Stimulated activated CD4-positive, alpha-beta T cell treated with anti-CD3 and anti-CD28 coated beads, Interleukin-1b, Interleukin-23, amount 100 ng/mL, for 1 hour (primary cell): ENCODE data around the gene KRT37.
"Not testable (repeated sequence)": the region's sequence is repeated elsewhere in the genome, so short reads cannot be mapped to it uniquely, and the experiment has no call there.

Experiments
- DNase-seq, 2 donors: peaks; one replicate each; pipeline ENCODE4 v3.0.0-alpha.2; 2020; ENCODE audit warnings: low read depth in 2 of 2

Gene KRT37

GRCh38 chr17:41434415-41434814 lies 10.0 kb upstream of the KRT37 start:
- no peak for DNase-seq

GRCh38 chr17:41434005-41434404 lies 9.6 kb upstream of the KRT37 start:
- DNase-seq = no peak

- no peak for DNase-seq
Measured at GRCh38 chr17:41433586-41433985, 9.2 kb upstream of the KRT37 start.

DNA sequence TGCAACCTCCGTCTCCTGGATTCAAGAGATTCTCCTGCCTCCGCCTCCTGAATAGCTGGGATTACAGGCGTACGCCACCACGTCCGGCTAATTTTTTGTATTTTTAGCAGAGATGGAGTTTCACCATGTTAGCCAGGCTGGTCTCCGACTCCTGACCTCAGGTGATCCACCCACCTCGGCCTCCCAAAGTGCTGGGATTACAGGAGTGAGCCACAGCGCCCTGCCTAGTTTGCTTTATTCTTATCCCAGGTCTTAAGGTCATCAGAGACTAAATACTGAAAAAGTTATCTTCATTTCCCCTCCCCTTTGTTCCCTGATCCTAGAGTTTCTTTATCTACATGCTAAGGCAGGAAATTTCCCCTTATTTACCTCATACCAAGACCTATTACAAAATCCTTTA lies 6.0 kb upstream of the KRT37 start:
- DNase-seq = not testable (repeated sequence)

- DNase-seq = no peak
Measured at GRCh38 chr17:41429667-41430066, 5.3 kb upstream of the KRT37 start.

- no peak for DNase-seq
Measured at GRCh38 chr17:41428591-41429291, 4.4 kb upstream of the KRT37 start.

DNA sequence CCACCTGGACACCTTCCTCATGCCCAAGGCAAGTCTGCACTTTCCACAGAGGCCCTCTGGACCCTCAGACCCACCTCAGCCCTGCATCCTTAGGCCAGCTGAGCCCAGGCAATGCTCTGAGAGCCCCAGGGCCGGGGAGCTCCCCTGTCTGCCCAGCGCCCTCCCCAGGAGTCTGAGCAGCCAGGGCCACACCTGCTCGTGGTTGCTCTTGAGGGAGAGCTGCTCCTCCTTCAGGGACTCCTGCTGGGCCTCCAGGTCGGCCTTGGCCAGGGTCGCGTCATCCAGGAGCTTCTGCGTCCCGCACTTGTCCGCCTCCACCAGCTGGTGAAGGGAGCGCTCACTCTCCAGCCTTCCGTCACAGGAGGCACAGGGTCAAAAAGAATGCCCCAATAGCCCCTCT lies 1.8 kb downstream of the KRT37 start:
- DNase-seq = not testable (repeated sequence)

DNA sequence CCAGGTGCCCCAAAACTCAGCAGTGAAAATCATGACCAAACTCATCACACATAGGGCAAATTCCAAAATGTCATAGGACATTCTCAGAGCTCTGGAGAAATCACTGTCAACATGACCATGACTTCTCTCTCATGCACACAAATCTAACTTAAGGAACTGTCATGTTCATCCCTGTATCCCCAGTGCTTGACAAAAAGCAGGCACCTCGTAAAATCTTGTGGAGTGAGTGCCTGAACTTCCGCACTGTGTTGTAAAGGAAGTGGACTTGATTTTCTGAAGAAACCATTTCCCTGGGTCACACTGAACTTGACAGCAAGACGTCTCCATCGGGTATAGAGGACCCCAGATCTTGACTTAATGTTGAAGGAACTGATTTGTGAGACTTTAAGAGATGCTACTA lies 2.8 kb downstream of the KRT37 start:
- no peak for DNase-seq

- no peak for DNase-seq
Measured at GRCh38 chr17:41421116-41421515, 3.3 kb downstream of the KRT37 start.

DNA sequence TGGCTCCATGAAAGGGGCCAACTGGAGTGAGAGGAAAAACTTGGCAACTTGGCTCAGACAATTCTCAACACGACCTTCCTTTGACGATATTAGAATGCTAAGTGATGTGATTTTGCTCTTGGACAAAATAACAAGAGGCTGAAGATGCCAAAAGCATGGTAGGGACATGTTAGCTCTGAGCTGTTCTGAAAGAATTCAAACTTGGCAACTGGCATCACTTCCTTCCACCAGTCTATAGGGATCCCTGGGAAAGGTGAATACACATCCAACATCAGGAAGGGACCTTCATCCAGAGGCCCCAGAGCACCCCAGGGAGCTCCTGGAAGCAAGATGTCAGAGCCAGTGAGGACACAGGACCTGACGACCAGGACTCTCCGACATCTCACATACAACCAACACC lies 4.3 kb downstream of the KRT37 start:
- no peak for DNase-seq

- no peak for DNase-seq
Measured at GRCh38 chr17:41419716-41420115, 4.7 kb downstream of the KRT37 start.

DNA sequence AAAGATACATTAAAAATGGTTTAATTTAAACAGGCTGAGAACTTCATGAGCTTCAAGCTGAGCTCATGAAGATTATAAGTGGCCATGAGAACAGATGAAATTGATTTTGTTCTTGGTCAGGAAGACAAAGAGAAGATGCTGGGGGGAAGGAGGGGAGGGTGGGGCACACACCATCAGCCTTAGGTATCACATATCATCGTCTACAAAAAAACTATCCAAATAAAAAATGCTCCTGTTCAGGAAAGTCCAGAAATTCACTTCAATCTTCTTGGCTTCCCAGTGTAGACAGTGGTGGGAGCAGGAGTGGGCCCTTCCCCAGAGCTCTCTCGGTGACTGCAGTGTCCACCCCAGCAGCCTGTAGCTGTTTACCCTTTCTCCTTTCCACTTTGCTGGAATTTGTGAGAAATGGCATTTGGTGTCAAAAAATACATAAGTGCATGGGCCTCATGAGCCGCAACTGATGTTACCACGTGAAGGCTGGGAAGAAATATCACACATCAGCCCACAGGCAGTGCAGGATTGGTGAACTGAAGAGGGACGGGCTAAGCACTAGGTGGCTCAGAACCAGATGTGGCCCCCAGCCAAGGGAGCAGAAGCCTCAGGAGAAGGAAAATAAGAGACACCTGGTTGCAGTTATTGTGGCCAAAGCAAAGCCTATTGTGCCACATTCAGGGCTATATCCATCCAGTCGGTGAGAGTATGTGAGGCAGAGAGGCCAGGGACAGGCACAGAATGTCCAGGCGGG lies 6.1 kb downstream of the KRT37 start:
- no peak for DNase-seq

GRCh38 chr17:41417576-41418015 lies 6.8 kb downstream of the KRT37 start:
- no peak for DNase-seq

DNA sequence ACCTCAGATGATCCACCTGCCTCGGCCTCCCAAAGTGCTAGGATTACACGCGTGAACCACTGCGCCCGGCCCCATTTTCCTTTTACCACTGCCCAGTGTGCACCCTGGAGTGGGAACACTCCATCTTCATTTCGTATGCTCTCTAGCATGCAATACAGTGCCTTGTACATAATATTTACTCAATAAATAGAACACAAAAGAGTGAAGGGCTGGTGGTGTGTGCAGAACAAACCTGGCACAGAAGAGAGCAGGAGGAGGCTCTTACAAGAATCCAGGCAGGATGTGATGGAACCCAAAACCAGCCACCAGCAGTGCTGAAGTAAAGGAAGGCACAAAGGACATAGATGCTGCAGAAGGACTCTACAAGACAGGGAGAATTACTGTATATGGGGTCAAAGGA lies 7.3 kb downstream of the KRT37 start:
- no peak for DNase-seq

DNA sequence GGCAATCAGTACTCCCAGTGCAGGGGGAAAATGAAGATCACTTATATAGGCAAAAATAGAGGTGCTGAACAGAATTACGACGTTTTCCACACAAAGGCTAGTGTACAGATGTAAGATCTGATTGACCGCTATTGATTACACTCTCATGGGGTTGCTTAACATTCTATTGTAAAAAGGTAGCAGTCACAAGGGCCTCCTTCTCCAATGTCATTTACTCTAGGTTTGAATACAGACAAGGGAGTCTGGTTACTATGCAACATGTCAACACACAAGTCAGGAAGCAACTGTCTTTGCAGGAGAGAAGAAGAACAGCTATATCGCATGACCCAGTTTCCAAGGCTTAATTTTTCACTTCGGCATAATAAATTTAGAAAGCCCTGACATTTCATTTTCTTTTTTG lies 7.9 kb downstream of the KRT37 start:
- no peak for DNase-seq

GRCh38 chr17:41415833-41416335 lies 8.5 kb downstream of the KRT37 start:
- no peak for DNase-seq

GRCh38 chr17:41415411-41415810 lies 9.0 kb downstream of the KRT37 start:
- no peak for DNase-seq

DNA sequence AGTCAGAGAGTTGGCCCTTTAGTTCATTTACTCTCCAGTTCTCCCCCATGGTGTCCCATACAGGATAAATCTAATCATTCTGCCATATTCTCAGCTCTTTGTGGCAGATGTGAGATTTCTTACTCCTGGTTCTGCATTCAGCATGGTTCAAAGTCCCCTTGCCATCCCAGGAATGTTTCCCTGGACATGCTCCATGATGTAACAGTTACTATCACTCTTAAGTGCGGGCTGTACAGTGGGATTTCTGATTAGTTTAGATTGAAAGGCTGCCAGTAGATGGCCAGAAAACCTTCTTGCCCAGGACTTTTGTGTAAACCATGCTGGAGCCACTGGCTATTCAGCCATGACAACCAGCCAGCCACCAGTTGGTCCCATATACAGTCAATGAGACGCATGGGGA lies 10.4 kb downstream of the KRT37 start:
- no peak for DNase-seq

GRCh38 chr17:41413353-41413957 lies 10.9 kb downstream of the KRT37 start:
- DNase-seq = no peak

GRCh38 chr17:41411072-41411840 lies 13.1 kb downstream of the KRT37 start:
- no peak for DNase-seq

DNA sequence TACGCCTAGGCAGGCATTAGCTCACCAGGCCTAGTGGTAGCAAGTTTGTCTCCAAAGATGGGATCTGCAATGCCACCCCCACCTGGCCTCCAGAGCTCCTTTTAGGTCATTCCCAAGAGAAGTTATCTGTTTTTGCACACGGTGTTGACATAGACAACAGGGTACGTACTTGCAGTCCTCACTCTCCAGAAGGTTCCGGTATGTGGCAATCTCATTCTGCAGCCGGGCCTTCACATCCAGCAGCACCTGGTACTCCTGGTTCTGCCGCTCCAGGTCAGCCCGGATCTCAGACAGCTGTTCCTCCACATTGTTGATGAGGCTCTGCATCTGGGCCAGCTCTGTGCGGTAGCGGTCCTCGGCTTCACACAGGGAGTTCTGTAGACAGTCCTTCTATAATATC lies 17.2 kb downstream of the KRT37 start:
- no peak for DNase-seq

GRCh38 chr17:41406205-41406604 lies 18.2 kb downstream of the KRT37 start:
- DNase-seq = no peak
